Fibroblast of mammary gland (primary cell): Measurements from ENCODE around the gene ARHGAP42.
"Not testable (repeated sequence)": the region's sequence is repeated elsewhere in the genome, so short reads cannot be mapped to it uniquely, and the experiment has no call there.

ENCODE experiments used
- DNase-seq: peaks from one replicate; pipeline ENCODE4 v3.0.0-alpha.2; 2010; ENCODE audit warnings: low read depth
- H3K4me3 ChIP-seq: 2 replicates; pipeline ENCODE4 v1.5.1; 2011; ENCODE audit warnings: low read depth, mild to moderate bottlenecking, low read length, moderate library complexity; ENCODE audit not compliant: control insufficient read depth
- TF ChIP-seq, protein P1 (sequence below): conservative IDR thresholded peaks from 2 replicates; pipeline ENCODE4 v1.5.1; 2011; ENCODE audit warnings: low read depth, low read length, inconsistent platforms; ENCODE audit not compliant: control insufficient read depth, insufficient read depth

Gene ARHGAP42

DNA sequence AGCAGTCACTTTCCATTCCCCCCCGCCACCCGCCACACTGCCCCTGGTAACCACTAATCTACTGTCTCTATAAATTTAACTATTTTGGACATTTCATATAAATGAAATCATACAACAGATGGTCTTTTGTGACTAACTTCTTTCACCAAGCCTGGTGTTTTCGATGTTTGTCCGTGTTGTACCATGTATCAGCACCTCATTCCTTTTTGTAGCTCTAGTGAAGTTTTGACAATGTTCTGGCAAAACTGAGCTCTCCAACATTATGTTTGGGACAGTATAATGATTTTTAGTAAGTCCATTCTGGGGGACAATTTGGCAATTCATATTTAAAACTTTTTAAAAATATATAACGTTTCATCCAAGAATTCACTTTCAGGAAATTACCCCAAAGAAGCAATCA is 45.6 kb upstream of the ARHGAP42 start:
- no peak overlapping the region for H3K4me3 ChIP-seq
- TF ChIP-seq, protein P1, sequence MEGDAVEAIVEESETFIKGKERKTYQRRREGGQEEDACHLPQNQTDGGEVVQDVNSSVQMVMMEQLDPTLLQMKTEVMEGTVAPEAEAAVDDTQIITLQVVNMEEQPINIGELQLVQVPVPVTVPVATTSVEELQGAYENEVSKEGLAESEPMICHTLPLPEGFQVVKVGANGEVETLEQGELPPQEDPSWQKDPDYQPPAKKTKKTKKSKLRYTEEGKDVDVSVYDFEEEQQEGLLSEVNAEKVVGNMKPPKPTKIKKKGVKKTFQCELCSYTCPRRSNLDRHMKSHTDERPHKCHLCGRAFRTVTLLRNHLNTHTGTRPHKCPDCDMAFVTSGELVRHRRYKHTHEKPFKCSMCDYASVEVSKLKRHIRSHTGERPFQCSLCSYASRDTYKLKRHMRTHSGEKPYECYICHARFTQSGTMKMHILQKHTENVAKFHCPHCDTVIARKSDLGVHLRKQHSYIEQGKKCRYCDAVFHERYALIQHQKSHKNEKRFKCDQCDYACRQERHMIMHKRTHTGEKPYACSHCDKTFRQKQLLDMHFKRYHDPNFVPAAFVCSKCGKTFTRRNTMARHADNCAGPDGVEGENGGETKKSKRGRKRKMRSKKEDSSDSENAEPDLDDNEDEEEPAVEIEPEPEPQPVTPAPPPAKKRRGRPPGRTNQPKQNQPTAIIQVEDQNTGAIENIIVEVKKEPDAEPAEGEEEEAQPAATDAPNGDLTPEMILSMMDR: no peak
- DNase-seq: no peak

DNA sequence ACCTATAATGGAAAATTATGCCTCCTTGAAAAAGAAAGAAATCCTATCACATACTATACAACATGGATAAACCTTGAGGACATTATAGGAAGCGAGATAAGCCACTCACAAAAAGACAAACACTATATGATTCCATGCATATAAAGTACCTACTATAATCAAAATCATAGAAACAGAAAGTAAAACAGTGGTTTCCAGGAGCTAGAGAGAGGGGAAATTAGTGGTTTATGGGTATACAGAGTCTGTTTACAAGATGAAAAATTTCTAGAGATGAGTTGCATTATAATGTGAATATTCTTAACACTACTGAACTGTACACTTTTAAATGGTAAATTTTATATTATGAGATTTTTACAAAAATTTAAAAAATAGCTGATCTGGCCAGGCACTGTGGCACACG is 40.5 kb upstream of the ARHGAP42 start:
- TF ChIP-seq, protein P1: no peak
- DNase-seq: no peak
- no peak overlapping the region for H3K4me3 ChIP-seq

DNA sequence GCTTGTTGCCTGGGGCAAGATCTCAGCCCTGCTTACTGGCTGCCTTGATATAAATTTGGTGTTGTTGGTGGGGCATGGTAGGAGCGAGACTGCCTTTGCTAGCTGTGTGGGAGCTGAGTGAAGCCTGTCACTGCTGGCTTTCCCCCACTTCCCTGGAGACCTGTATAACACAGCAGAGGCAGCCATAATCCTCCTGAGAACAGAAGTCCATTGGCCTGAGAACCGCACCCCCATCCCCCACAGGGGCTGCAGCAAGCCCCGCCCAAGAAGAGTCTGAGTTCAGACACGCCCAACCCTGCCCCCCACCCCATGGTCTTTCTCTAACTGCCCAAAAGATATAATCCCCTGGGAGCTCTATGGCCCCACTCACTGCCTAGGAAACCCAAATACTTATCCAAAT is 39.2 kb upstream of the ARHGAP42 start:
- no peak for DNase-seq
- no peak overlapping the region for H3K4me3 ChIP-seq
- TF ChIP-seq, protein P1: no peak

DNA sequence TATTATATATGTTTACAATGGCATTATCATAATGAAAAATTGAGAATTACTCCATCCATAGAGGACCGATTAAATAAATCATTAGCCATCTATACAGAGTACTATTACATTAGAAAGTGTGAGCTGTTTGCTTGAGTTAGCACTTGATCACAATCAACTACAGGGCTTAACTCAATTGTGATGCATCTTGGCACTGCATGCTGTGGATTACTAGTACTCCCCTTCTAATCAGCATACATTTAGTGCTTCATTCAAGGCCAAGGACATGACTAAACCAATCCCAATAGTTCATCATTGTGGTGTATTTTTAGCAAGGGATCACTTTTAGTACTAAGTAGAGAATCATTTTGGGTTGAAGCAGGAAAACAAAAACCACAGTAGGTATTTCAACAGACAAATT is 23.5 kb upstream of the ARHGAP42 start:
- no peak overlapping the region for H3K4me3 ChIP-seq
- no peak for DNase-seq
- TF ChIP-seq, protein P1: no peak

DNA sequence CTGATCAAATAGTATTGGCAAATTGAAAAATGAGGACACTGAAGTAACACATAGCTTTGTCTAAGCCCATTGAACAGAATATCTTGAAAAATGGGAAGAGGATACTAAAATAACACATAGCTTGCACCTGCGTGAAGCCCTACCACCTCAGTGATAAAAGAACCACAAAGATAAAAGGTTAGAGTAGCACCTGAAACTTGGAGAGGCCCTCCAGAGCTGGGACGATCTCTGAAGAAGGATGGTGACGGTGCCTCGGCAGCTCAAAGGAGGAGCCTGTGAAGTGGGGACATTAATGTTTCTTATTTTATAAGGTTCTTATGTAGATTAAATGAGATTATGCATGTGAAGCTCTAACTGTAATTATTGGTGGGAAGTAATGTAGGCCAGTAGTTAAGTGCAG is 23.1 kb upstream of the ARHGAP42 start:
- no peak overlapping the region for H3K4me3 ChIP-seq
- TF ChIP-seq, protein P1: no peak
- no peak for DNase-seq

DNA sequence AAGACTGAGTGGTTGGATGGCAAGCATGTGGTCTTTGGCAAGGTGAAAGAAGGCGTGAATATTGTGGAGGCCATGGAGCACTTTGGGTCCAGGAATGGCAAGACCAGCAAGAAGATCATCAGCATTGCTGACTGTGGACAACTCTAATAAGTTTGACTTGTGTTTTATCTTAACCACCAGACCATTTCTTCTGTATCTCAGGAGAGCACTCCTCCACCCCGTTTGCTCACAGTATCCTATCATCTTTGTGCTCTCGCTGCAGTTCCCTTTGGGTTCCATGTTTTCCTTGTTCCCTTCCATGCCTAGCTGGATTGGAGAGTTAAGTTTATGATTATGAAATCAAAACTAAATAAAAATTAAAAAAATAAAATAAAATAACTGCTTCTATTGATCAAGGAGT is 20.3 kb upstream of the ARHGAP42 start:
- not testable (repeated sequence) for DNase-seq, H3K4me3 ChIP-seq

DNA sequence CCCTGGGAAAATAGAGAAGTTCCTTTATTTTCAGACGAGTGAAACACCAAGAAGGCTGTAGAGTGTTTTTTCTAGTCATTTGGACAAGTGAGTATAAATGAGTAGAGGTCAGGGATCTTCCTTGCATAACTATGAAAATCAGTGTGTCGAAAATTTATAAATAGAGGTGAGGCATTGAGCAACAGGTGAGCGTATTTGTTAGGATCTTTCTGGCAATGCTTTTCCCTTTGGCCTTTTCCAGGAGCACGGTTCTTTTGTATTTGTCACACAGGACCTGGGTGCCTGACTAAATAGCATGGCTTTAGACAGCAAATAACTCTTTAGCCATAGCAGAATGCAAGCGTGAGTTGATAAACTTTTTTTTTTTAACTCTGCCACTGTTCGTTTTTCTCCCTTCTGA is 19.6 kb upstream of the ARHGAP42 start:
- no peak for DNase-seq
- no peak overlapping the region for H3K4me3 ChIP-seq
- TF ChIP-seq, protein P1: no peak
